Melanocyte of skin (primary cell): Measurements from ENCODE around the gene CXCL9. TPM values are rescaled to one million over a fixed set of nuclear protein-coding genes. Genes with fewer than 3 reads are reported as not detected.

Experiments
- total RNA-seq, 2 donors: library from RNA; depleted of rRNA; stranded (reverse); fragments of >200 nt; gene quantifications; 2 replicates each; pipeline ENCODE4 v1.2.3, GENCODE V29; 2012

Gene CXCL9
- under 1 TPM; 0.33 to 0.34 TPM for total RNA-seq

GRCh38 chr4:76007089-76007862 is at the start of gene CXCL9:
Gene CXCL9 (minus strand): TSS chr4:76007509. CDS start chr4:76007449, 60 bp downstream.

GRCh38 chr4:76035799-76036380 is 28.6 kb upstream of the CXCL9 start, which contains the start of gene CXCL11:
Gene CXCL11 (minus strand): TSS chr4:76036070. CDS start chr4:76035987, 83 bp downstream.

GRCh38 chr4:76023389-76023788 is 16.1 kb upstream of the CXCL9 start, which contains the start of gene CXCL10:
Gene CXCL10 (minus strand): TSS chr4:76023497. CDS start chr4:76023431, 66 bp downstream.

Other genes starting within 250 kb of the CXCL9 start
- gene PPEF2, start 105.1 kb downstream of the CXCL9 start, total RNA-seq: not detected
- 10 to 100 TPM in 1 of 2 donors, 1 to 10 TPM in 1; 8.3 to 17.0 TPM for gene NAAA, start 66.5 kb downstream of the CXCL9 start, total RNA-seq
- 10 to 100 TPM; 35.1 to 50.6 TPM for gene SDAD1, start 16.6 kb downstream of the CXCL9 start, total RNA-seq
- gene CXCL10, start 16.0 kb upstream of the CXCL9 start, total RNA-seq: 10 to 100 TPM in 1 of 2 donors, 1 to 10 TPM in 1; 7.7 to 10.3 TPM
- 1 to 10 TPM in 1 of 2 donors, under 1 TPM in 1; 0.69 to 1.7 TPM for gene CXCL11, start 28.6 kb upstream of the CXCL9 start, total RNA-seq
- gene ART3, start 67.2 kb upstream of the CXCL9 start, total RNA-seq: 1 to 10 TPM; 2.4 to 3.3 TPM
- 10 to 100 TPM; 24.8 to 44.6 TPM for gene NUP54, start 140.9 kb upstream of the CXCL9 start, total RNA-seq
- 100 to 1,000 TPM; 168 to 243 TPM for gene SCARB2, start 206.3 kb upstream of the CXCL9 start, total RNA-seq
- gene FAM47E, start 244.2 kb upstream of the CXCL9 start, total RNA-seq: under 1 TPM; under 0.01 to 0.34 TPM